NCI-H1436 (cell line): ENCODE measurements around the gene HOXB6.
A peak's percentile ranks its signal among the peaks of the same experiment; 100 is the strongest.

Experiments used
- DNase-seq: peaks from one replicate; lab custom pipeline; 2025; lab: John Stamatoyannopoulos, UW

The HOXB6 gene

DNA sequence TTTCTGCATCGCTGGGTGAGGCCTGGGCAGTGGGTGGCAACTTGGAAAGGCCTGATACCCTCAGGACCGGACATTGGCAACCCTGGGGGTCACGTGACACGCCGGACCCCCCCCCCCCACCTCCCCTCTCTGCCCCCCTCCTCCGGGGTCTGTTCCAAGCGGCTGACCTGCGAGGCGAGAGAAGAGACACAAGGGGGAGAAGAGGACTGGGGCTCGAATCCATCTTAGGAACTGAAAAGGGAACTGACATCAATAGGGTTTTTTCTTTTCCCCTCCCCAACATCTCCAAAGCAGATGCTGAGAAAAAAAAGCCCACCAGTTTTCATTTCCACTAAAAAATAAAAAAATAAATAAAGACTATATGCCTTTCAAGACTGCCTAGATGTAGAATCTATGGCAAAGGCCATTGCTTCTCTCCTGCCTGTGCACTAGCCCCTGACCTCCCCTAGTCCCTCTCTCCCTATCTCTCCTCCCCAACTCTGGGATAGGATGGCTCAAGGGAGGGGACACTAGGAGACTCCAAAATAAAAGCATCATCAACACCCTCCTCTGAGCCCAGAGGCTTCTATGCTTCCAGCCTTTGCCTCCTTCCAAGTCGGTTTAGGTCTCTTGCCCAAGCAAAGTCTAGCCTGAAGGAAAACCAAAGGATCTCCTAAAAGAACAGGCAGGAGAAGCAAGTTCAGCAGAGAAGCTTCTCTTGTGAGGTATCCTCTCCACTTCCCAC is 52.2 kb downstream of the HOXB6 start:
- no peak for DNase-seq

DNA sequence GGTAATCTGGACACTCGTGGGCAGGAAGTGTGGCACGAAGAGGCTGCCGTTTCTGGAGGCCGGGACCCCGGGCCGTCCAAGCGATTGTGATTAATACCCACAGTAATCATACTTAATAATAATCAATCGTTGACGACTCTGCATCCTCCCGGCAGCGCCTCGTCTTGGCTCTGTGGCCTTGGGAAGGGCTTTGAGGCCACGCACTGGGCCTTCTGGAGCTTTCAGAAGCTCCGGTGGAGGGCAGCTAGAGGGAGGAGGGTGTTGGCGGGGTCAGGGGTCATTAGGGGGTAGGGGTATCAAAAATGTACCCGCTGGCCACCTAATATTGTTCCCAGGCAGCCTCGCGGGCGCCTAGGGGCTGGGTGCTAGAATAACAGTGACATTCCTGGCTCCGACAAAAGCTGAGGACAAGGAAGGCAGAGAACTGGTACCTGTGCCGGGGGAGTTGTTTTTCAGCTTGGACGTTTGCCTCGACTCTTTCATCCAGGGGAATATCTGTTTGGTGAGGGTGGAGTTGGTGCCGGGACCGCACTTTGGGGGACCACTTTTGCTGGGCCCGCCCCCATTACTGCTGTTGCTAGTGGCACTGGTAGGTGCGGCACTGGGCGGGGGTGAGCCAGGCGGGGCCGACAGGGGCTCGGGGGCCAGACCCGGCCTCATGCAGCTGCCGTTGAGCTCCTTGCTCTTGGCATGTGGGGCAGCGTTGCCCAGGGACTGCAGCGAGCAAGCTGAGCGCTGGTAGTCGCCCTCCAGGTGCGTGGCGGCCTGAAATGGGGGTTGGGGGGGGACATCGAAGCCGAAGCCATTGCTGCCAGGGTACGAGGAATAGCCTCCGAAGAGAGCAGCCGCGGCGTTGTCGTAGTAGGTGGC is 53.0 kb downstream of the HOXB6 start:
- no peak for DNase-seq

DNA sequence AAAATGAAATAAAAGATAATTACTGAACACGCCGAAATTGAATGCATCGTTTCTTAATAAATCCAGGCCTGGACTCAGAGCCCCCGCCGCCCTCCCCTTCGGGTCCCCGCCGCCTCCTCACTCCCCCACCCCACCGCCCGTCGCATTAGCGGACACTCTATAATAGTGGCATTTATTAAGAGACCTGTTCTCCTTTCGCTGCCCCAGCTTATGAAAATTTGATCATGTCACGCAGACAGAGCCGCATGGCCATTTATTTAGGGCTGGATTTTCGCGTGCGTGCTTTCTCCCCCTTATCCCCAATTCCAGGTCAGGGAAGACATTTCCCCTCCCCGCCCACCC is 53.6 kb downstream of the HOXB6 start:
- no peak for DNase-seq

DNA sequence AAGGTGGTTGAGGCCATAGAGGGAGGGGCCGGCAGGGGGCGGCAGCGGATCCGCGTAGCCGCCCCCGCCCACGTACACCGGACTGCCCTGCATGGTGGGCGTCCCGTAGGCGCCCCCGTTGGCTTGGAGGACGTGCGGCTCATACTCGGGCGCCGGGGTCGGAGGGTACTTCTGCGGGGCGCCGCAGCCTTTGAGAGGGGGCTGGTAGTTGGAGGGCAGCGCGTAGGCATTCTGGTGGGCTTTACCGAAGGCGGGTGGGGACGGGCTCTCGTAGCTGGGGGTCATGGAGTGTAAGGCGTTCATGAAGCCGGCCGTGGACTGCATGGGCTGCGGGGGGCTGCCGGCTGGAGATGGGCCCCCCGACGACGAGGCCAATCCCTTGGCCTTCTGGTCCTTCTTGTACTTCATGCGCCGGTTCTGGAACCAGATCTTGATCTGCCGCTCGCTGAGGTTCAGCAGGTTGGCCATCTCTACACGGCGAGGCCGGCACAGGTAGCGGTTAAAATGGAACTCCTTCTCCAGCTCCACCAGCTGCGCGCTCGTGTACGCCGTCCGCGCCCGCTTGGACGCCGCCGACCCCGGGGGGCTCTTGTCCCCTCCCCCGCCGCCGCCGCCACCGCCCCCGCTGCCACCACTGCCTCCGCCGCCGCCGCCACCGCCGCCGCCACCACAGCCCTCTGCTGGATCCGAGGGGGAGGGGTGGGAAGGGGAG is 54.1 kb downstream of the HOXB6 start:
- DNase-seq = no peak

DNA sequence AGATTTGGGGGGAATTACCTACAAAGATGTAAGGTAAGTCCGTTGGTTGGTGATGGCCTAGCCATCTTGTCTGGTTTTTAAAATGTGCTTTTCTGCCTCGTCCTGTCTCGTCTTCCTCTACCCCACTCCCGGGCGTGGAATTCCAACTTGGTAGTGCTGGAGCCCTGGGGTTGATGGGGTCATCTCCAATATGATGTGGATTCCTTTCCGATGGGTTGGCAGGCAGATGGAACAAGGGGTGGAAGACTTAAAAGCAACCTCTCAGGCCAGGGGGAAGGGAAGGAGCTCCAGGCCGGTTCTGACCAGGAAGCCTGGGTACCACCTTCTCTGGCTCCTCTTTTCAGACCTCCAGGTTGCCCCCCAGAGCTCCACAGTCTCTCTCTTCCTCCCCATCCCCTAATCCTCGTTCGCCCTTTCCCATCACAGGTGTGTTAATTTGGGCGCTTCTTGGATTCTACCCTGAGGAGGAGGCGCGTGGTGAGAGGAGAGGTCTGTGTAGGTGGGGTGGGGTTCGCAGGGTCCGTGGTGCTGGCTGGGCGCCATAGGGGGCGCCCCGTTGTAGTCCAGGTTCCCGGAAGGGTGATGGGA is 54.8 kb downstream of the HOXB6 start:
- no peak for DNase-seq

DNA sequence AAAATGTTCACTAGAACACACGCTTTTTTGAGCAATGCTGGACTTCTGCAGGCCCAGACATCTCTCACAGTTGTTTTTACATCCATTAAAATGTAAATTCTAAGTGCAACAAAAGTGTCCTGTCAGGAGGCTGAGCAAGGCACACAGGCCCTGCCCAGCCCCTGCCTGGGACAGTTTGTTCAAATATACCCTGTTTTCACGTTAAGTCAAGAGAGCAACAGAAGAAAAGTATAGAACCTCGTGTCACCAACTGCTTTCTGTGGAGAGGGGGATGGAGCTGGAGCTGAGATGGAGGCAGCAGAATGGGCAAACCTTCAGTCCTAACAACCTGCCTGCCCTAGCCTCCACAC is 55.5 kb downstream of the HOXB6 start:
- DNase-seq = no peak

DNA sequence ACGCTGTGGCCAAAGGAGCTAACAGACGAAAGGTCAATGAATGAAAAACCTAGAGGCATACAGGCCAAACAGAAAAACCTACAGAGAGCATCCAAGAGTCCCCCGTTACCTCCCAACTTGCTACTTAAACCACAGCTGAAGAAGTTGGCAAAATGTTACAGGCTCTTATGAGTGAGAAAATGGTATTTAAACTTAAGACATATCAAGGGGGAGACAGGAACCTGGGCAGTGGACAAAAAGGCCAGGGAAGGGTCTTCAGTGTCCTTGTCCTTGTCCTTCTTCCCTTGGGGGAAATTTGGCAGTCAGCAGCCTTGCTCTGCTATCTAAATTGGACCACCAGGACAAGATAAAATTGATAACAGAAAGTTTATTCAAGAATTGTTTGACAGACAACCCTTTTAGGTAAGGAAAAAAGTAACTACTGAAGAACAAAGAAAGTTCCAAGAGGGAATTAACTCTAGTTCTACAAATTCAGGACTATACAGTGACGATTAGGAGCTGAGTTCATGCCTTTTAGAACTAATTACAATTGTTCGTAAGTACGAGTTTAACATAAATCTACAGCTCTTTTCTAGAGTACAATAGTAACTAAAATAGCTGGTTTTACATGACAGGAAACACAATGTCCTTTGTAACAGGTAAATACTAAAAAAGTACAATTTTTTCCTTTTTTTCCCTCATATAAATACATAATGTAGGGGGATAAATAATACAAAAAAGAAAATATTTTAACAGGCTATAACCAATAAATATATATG is 56.1 kb downstream of the HOXB6 start:
- no peak for DNase-seq

DNA sequence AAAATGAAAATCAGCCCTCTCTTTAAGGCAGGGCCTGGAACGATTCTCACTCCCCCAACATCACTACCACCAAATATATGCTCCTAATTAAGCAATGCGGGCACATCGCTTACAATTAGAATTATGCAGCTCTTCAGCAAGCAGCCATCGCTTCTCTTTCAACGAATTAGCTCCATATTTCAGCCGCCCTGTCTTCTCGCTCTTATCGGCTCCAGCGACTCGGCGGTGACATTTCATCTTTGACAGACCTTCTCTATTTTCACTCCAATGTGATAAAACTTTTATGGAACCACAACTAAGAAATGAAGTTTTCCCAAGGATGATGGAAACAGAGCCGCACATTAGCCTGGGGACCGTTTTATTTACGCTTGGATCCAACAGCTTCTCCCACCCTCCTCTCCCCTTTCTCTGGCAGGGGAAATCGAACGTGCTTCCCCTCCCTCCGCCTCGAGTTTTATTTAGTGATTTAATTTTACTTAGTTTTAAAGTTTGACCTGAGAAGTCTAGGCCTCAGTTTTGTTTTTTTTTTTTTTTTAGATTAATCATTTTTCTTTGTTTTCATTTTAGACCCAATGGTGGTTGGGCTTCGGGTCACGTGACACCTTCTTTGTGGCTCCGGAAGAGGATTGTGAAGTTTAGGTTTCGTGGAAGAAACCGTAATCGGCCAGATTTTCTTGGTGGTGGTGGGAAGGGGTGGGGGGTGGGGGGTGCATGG is 56.8 kb downstream of the HOXB6 start:
- peak; percentile 40 for DNase-seq

DNA sequence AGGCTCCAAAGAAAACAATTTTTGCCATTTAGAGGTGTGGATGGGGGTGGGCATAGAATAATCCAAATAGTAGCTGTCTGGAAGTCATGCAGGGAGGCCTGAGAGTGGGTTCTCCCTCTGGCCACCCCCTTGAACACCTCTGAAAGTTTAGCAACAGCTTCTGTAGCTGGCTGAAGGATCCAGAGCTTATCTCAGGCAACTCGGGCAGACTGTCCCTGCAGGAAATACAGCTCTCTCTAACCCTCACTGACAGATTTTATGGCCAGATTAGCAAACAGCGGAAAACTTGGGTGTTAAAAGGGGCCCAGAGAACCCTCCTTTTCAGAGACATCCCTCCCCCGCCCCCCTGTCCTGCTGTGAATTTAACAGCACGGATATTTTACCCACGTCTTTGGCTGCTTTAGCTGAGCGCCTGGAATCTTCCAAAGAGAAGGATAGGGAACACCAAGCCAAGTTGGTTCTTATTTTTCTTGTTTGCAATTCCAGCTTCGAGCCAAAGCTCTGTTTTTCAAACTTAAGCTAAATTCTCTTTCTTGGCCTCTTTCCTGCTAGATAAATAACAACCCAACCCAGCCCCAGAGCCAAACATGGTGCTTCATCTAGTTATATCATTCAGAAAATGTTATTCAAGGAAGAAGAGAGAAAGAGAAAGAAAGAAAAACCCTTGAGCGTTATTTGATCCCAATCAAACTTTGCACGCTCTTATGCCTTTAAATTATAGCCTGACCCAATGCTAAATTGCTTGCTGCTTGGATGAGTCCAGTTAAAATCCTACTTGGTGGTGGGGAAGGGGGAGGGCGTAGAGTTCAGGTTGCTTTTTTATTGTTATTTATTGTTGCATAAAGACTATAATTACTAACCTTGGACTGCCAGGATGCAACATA is 57.6 kb downstream of the HOXB6 start:
- DNase-seq = no peak

DNA sequence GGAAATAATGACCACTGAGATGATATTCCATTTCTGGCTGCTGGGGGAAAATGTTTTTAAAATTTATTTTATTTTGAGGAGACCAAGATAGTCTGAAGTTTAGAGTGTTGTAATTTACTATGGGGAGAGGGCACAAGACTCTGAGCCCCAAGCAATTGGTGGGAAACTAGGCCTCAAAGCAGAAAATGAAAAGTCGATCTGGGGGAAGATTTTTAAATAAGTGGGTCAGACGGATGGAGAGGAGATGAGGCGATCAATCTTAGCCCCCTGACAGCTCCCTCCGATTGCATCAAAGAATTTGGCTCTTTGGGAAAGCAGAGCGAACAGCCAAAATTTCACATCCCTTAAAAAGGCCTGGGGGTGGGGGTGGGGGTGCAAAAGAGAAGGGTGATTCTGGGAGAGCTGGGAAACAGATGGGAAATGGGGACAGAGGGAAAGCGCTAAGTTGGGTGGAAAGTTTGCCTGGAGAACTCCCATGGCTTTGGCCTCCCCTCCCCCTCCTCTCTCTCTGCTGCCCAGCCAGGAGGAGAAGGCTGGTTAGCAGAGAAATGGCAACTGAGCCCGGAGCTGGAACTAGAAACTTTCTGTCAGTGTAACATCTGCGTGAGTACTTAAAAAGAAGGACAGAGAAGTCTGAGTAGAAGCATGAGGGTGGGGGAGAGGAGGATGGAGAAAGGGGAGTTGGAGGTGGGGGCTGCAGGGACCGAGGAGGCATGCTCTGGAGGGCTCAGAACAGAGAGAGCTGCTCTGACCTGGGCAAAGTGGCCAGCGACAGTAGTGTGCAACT is 58.5 kb downstream of the HOXB6 start:
- no peak for DNase-seq
